ENCODE data around the gene SLC16A8.

The SLC16A8 gene

GRCh38 chr22:38034884-38035529, 49.0 kb downstream of the SLC16A8 start:
- no peak for TF ChIP-seq CTCF (IDR thresholded peaks at IDR 0.05; ENCODE audit: low read depth, low read length, missing control alignments)
- DNase-seq (ENCODE audit: extremely low read depth, low read depth) = no peak
- H3K4me3 ChIP-seq (replicated peaks; ENCODE audit: low read depth, low read length) = no peak overlapping the region

- no peak for TF ChIP-seq CTCF (IDR thresholded peaks at IDR 0.05; ENCODE audit: low read depth, low read length, missing control alignments)
- DNase-seq (ENCODE audit: extremely low read depth, low read depth) = peak; percentile 82
- no peak overlapping the region for H3K4me3 ChIP-seq (replicated peaks; ENCODE audit: low read depth, low read length)
These were observed 49.6 kb downstream of the SLC16A8 start for GRCh38 chr22:38034278-38034882.

DNA sequence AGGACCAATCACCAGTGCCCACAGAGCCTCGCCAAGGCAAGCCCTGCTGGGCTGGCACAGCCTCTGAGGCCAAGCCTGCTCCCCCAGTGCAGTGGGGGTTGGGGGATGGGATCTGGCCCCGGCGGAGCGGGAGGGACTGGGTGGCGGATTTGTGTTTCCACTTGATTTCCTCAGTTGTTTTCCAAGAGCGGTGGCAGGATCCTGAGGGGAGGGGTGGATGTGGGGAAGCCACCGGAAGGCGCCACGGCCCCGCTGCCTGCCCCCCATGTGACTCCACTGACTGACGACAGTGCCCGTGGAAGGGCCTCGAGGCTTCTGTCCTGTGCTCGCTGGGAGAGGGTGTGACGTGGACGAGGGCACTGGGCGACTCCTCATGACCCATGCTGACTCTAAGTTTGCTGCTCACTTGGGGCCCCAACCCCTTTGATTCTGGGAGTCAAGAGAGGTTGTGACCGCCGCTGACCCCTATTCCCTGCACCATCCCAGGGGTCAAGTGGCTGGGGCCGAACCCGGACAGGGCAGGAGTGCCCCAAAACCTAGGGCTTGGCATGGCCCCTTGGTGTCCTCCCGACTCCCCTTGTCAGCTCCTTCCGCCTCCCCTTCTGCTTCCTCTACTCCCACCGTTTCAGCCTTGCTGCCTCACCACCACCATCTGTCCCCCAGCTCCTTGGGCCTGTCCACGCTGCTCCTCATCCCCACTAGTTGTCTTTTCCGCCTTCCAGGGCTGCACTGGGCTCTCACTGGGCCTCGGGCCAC, 50.3 kb downstream of the SLC16A8 start:
- DNase-seq (ENCODE audit: extremely low read depth, low read depth) = no peak
- H3K4me3 ChIP-seq (replicated peaks; ENCODE audit: low read depth, low read length) = no peak overlapping the region
- TF ChIP-seq CTCF (IDR thresholded peaks at IDR 0.05; ENCODE audit: low read depth, low read length, missing control alignments) = no peak

GRCh38 chr22:38032681-38033521, 51.1 kb downstream of the SLC16A8 start:
- no peak overlapping the region for H3K4me3 ChIP-seq (replicated peaks; ENCODE audit: low read depth, low read length)
- peak; percentile 85 for DNase-seq (ENCODE audit: extremely low read depth, low read depth)
- TF ChIP-seq CTCF (IDR thresholded peaks at IDR 0.05; ENCODE audit: low read depth, low read length, missing control alignments) = no peak

GRCh38 chr22:38031491-38031890, 52.5 kb downstream of the SLC16A8 start:
- DNase-seq (ENCODE audit: extremely low read depth, low read depth) = no peak
- TF ChIP-seq CTCF (IDR thresholded peaks at IDR 0.05; ENCODE audit: low read depth, low read length, missing control alignments) = no peak

DNA sequence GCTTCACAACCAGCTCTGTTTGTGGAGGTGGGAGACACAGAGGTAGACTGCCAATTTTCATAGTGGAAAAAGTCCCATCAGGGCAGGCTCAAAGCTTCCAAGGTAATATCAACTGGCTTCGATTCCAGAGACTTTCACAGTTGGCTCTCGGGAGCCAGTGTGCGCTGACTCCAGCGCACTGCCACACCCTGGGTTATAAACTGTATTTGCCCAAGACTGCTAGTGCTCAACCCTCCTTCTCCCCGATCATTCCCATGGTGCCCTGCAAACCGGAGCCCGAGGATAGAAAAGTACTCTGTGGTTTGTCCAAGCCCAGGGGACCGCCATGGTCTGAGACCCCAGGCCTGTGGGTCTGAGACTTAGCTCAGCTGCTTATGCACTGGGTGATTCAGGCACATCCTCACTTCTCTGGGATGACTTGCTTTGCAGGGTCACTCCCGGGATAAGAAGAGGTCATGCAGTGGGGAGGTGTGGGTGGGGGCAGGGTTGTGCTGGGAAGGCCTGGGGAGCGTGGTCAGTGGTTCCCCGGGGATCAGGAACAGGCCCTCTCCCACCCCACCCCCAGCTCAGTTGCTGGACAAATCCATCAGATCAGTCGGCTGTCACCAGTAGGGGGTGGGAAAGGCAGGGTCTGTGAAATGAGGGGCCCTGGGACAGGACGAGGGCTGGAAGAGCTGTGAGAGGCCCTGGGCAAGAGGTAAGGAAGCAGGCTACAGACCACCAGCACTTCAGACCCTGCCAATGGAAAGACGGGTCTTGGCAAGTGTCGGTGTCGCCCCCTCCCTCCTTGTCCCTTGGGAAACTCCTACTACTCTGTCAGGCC, 53.5 kb downstream of the SLC16A8 start:
- DNase-seq (ENCODE audit: extremely low read depth, low read depth) = no peak
- H3K4me3 ChIP-seq (replicated peaks; ENCODE audit: low read depth, low read length) = no peak overlapping the region
- TF ChIP-seq CTCF (IDR thresholded peaks at IDR 0.05; ENCODE audit: low read depth, low read length, missing control alignments) = no peak

More at GRCh38 chr22:38031491-38031890, 52.5 kb downstream of the SLC16A8 start:
- no peak overlapping the region for H3K4me3 ChIP-seq (replicated peaks; ENCODE audit: low read depth, low read length)
